Measurements from ENCODE around the gene TBCK.

DNA sequence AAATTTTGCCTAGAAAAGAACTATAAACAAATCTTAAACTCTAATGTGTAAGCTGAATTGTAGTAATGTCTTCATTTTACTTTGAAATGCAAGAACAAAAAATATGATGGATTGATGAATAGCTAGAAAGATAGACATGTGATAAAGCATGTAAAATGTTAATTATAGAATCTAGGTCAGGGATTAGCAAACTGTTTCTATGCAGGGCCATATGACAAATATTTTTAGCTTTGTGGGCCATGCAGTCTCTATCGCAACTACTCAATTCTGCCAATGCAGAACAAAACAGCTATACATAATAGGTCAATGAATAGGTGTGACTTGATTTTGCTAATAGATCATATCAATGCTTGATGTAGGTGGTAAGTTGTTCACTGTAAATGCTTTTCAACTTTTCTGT is 75.3 kb downstream of the TBCK start:
- no peak for TF ChIP-seq EZH2phosphoT487 (IDR thresholded peaks at IDR 0.05; ENCODE audit: borderline replicate concordance, low read depth, low read length)
- TF ChIP-seq, protein P1, sequence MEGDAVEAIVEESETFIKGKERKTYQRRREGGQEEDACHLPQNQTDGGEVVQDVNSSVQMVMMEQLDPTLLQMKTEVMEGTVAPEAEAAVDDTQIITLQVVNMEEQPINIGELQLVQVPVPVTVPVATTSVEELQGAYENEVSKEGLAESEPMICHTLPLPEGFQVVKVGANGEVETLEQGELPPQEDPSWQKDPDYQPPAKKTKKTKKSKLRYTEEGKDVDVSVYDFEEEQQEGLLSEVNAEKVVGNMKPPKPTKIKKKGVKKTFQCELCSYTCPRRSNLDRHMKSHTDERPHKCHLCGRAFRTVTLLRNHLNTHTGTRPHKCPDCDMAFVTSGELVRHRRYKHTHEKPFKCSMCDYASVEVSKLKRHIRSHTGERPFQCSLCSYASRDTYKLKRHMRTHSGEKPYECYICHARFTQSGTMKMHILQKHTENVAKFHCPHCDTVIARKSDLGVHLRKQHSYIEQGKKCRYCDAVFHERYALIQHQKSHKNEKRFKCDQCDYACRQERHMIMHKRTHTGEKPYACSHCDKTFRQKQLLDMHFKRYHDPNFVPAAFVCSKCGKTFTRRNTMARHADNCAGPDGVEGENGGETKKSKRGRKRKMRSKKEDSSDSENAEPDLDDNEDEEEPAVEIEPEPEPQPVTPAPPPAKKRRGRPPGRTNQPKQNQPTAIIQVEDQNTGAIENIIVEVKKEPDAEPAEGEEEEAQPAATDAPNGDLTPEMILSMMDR (conservative IDR thresholded peaks at IDR 0.05; ENCODE audit: low read length), result no peak

Data from OCI-LY7 (cell line).